WTC11 (cell line): ENCODE results near the gene MTOR.

Experiments used
- FOXK1 ChIP-seq: sonication (generic); formaldehyde crosslinking; IDR thresholded peaks from 2 replicates; pipeline ENCODE4 v1.8.0; 2022; ENCODE audit warnings: mild to moderate bottlenecking, moderate library complexity, missing genetic modification reagents
- NR1H2 ChIP-seq: sonication (generic); formaldehyde crosslinking; IDR thresholded peaks from 2 replicates; pipeline ENCODE4 v1.9.0; 2021; ENCODE audit warnings: mild to moderate bottlenecking, moderate library complexity, missing genetic modification reagents
- TEAD1 ChIP-seq: sonication (generic); formaldehyde crosslinking; IDR thresholded peaks from 2 replicates; pipeline ENCODE4 v1.8.0; 2022; ENCODE audit warnings: mild to moderate bottlenecking, missing genetic modification reagents
- TF ChIP-seq, protein P1 (sequence below): fragments of 200-600 bp; IDR thresholded peaks from 2 replicates; pipeline ENCODE4 v1.8.0; 2022; ENCODE audit warnings: antibody characterized with exemption
- TF ChIP-seq, protein P2 (sequence below): sonication (generic); formaldehyde crosslinking; IDR thresholded peaks from 2 replicates; pipeline ENCODE4 v1.8.1; 2023; ENCODE audit warnings: mild to moderate bottlenecking, missing genetic modification reagents, moderate library complexity
- TF ChIP-seq, protein P3 (sequence below): sonication (generic); formaldehyde crosslinking; IDR thresholded peaks from 2 replicates; pipeline ENCODE4 v1.8.1; 2022; ENCODE audit warnings: low read depth, mild to moderate bottlenecking, moderate library complexity, missing genetic modification reagents, borderline replicate concordance

DNA sequence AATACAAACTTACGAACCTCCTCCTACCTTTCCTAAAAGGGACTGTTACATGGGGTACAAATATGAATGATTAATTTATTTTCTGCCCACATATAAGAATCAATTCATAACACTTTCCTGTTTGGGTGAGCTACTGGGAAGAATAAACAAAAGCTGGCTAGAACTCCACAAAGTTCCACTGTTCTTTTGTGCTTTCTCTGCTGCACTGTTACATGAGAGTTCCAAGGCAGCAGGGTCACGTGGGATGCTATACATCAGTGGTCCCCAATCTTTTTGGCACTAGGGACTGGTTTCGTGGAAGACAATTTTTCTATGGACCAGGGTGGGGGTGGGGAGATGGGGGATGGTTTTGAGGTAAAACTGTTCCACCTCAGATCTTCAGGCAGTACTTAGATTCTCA, 75.4 kb downstream of the MTOR start:
- TF ChIP-seq, protein P1, sequence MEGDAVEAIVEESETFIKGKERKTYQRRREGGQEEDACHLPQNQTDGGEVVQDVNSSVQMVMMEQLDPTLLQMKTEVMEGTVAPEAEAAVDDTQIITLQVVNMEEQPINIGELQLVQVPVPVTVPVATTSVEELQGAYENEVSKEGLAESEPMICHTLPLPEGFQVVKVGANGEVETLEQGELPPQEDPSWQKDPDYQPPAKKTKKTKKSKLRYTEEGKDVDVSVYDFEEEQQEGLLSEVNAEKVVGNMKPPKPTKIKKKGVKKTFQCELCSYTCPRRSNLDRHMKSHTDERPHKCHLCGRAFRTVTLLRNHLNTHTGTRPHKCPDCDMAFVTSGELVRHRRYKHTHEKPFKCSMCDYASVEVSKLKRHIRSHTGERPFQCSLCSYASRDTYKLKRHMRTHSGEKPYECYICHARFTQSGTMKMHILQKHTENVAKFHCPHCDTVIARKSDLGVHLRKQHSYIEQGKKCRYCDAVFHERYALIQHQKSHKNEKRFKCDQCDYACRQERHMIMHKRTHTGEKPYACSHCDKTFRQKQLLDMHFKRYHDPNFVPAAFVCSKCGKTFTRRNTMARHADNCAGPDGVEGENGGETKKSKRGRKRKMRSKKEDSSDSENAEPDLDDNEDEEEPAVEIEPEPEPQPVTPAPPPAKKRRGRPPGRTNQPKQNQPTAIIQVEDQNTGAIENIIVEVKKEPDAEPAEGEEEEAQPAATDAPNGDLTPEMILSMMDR = no peak
- TF ChIP-seq, protein P2, sequence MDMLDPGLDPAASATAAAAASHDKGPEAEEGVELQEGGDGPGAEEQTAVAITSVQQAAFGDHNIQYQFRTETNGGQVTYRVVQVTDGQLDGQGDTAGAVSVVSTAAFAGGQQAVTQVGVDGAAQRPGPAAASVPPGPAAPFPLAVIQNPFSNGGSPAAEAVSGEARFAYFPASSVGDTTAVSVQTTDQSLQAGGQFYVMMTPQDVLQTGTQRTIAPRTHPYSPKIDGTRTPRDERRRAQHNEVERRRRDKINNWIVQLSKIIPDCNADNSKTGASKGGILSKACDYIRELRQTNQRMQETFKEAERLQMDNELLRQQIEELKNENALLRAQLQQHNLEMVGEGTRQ (CRISPR knock-in tag) = no peak
- TF ChIP-seq NR1H2 (CRISPR knock-in tag) (no peak), TEAD1 (no peak), FOXK1 (no peak)
- TF ChIP-seq, protein P3, sequence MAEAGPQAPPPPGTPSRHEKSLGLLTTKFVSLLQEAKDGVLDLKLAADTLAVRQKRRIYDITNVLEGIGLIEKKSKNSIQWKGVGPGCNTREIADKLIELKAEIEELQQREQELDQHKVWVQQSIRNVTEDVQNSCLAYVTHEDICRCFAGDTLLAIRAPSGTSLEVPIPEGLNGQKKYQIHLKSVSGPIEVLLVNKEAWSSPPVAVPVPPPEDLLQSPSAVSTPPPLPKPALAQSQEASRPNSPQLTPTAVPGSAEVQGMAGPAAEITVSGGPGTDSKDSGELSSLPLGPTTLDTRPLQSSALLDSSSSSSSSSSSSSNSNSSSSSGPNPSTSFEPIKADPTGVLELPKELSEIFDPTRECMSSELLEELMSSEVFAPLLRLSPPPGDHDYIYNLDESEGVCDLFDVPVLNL (CRISPR knock-in tag) = no peak
